C1 segment of cervical spinal cord (tissue), 14 donors: ENCODE data around the gene CFAP70.
"Not testable (repeated sequence)": the region's sequence is repeated elsewhere in the genome, so short reads cannot be mapped to it uniquely, and the experiment has no call there.

Source experiments
- DNase-seq, 14 donors: peaks; one replicate each; lab custom pipeline; 2025; lab: John Stamatoyannopoulos, UW

The CFAP70 gene

GRCh38 chr10:73339436-73339835, 19.2 kb downstream of the CFAP70 start:
- DNase-seq: peak in 9 of 14 donors; percentile 4 to 73 (median 19)

GRCh38 chr10:73338801-73339368, 19.8 kb downstream of the CFAP70 start:
- no peak for DNase-seq

GRCh38 chr10:73333202-73333601, 25.5 kb downstream of the CFAP70 start:
- DNase-seq: no peak

- no peak for DNase-seq
Measured at GRCh38 chr10:73332379-73332778, 26.3 kb downstream of the CFAP70 start.

GRCh38 chr10:73328523-73328922, 30.1 kb downstream of the CFAP70 start:
- not testable (repeated sequence) for DNase-seq

GRCh38 chr10:73325290-73325689, 33.4 kb downstream of the CFAP70 start:
- not testable (repeated sequence) for DNase-seq

GRCh38 chr10:73323582-73323981, 35.1 kb downstream of the CFAP70 start:
- DNase-seq: not testable (repeated sequence)

GRCh38 chr10:73310475-73310874, 48.2 kb downstream of the CFAP70 start:
- no peak for DNase-seq

GRCh38 chr10:73307203-73307800, 51.4 kb downstream of the CFAP70 start:
- DNase-seq: no peak

- DNase-seq: no peak
Measured at GRCh38 chr10:73306171-73306708, 52.4 kb downstream of the CFAP70 start.

- DNase-seq: no peak
Measured at GRCh38 chr10:73296946-73297345, 61.7 kb downstream of the CFAP70 start.

GRCh38 chr10:73293461-73293860, 65.2 kb downstream of the CFAP70 start:
- no peak for DNase-seq

GRCh38 chr10:73289958-73290357, 68.7 kb downstream of the CFAP70 start:
- DNase-seq: no peak

- DNase-seq: no peak
Measured at GRCh38 chr10:73287441-73287840, 71.2 kb downstream of the CFAP70 start.

- no peak for DNase-seq
Measured at GRCh38 chr10:73281097-73281496, 77.6 kb downstream of the CFAP70 start.

- DNase-seq: no peak
Measured at GRCh38 chr10:73264423-73264822, 94.2 kb downstream of the CFAP70 start.

GRCh38 chr10:73263693-73264347, 94.8 kb downstream of the CFAP70 start:
- no peak for DNase-seq

- no peak for DNase-seq
Measured at GRCh38 chr10:73262880-73263555, 95.6 kb downstream of the CFAP70 start.

- DNase-seq: no peak
Measured at GRCh38 chr10:73262105-73262730, 96.4 kb downstream of the CFAP70 start.

- DNase-seq: no peak
Measured at GRCh38 chr10:73261362-73261995, 97.2 kb downstream of the CFAP70 start.

GRCh38 chr10:73258612-73259011, 100.1 kb downstream of the CFAP70 start:
- DNase-seq: not testable (repeated sequence)
